ENCODE data around the gene UNC5B. TPM values are rescaled to one million over a fixed set of nuclear protein-coding genes. Genes with fewer than 3 reads are reported as not detected.

Gene UNC5B
- total RNA-seq, 2 donors from 2014 or later = 10.4 to 11.2 TPM

GRCh38 chr10:71307469-71308085, 95.2 kb downstream of the UNC5B start:
- intact Hi-C loops (cut with DNase I) = no loop called here
- Histone ChIP-seq H3K4me3 (no peak overlapping the region), H3K36me3 (replicated peaks in 1 of 2; ENCODE audit: insufficient read depth in 1 of 2, low read depth in 2 of 2) (no peaks in the 10 kb centered on the region), H3K4me1 (no peaks in the 10 kb centered on the region), H3K9me3 (no peaks in the 10 kb centered on the region), H3K27me3 (no peaks in the 10 kb centered on the region), H3K27ac (no peak overlapping the region)
- 56 to 71% methylated on average over 4 to 8 of the region's 8 CpGs for WGBS, 2 donors
- TF ChIP-seq POLR2A (IDR thresholded peaks at IDR 0.05) (no peak), CTCF (IDR thresholded peaks at IDR 0.05) (no peak)
- ATAC-seq (no peak), DNase-seq (no peak)

- WGBS, 2 donors = 69 to 83% methylated on average over 2 of the region's 2 CpGs
- TF ChIP-seq CTCF (IDR thresholded peaks at IDR 0.05) (no peak), POLR2A (IDR thresholded peaks at IDR 0.05) (no peak)
- Histone ChIP-seq H3K9me3 (no peaks in the 10 kb centered on the region), H3K27me3 (no peaks in the 10 kb centered on the region), H3K4me1 (no peaks in the 10 kb centered on the region), H3K27ac (no peak overlapping the region), H3K36me3 (replicated peaks in 1 of 2; ENCODE audit: insufficient read depth in 1 of 2, low read depth in 2 of 2) (no peaks in the 10 kb centered on the region), H3K4me3 (no peak overlapping the region)
- ATAC-seq (no peak), DNase-seq (no peak)
- intact Hi-C loops (cut with DNase I) = no loop called here
Measured at GRCh38 chr10:71308244-71308643, 95.9 kb downstream of the UNC5B start.

DNA sequence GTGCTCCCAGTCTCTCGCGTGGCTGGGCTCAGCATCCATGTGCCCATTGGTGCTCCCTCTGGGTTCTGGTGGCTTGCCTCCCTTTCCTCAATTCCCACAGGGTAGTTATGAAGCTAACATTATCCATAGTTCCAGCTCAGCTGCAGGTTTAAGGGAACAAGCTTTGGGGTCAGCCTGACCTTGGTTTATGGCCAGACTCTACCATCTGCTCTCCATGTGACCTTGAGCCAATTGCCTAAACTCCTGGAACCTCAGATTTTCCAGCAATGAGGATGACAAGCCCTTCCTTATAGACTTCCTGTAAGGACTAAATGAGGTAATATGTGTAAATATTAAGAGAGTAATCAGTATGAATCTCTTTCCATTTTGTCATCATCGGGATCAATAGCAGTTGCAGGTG, 96.6 kb downstream of the UNC5B start:
- H3K27ac ChIP-seq = no peak overlapping the region
- TF ChIP-seq CTCF (IDR thresholded peaks at IDR 0.05) (no peak), POLR2A (IDR thresholded peaks at IDR 0.05) (no peak)
- H3K36me3 ChIP-seq (replicated peaks in 1 of 2; ENCODE audit: insufficient read depth in 1 of 2, low read depth in 2 of 2) = no peaks in the 10 kb centered on the region
- intact Hi-C loops (cut with DNase I) = no loop called here
- H3K27me3 ChIP-seq = no peaks in the 10 kb centered on the region
- WGBS, 2 donors = 44 to 59% methylated on average over 3 of the region's 3 CpGs
- DNase-seq = no peak
- no peaks in the 10 kb centered on the region for H3K9me3 ChIP-seq
- H3K4me3 ChIP-seq = no peak overlapping the region
- peaks cover under 1% of the 10 kb centered on the region for H3K4me1 ChIP-seq
- no peak for ATAC-seq

GRCh38 chr10:71309919-71310318, 97.5 kb downstream of the UNC5B start:
- no peak for DNase-seq
- no peaks in the 10 kb centered on the region for H3K27me3 ChIP-seq
- no peaks in the 10 kb centered on the region for H3K9me3 ChIP-seq
- ATAC-seq = no peak
- H3K36me3 ChIP-seq (replicated peaks in 1 of 2; ENCODE audit: insufficient read depth in 1 of 2, low read depth in 2 of 2) = no peaks in the 10 kb centered on the region
- no peak overlapping the region for H3K4me3 ChIP-seq
- H3K27ac ChIP-seq = no peak overlapping the region
- peaks cover 3% of the 10 kb centered on the region for H3K4me1 ChIP-seq
- 47 to 51% methylated on average over 3 of the region's 3 CpGs for WGBS, 2 donors
- intact Hi-C loops (cut with DNase I) = loop anchor here (5.0 kb wide), 1 partner anchor 262 kb away; no protein-coding TSS in a partner anchor
- TF ChIP-seq CTCF (IDR thresholded peaks at IDR 0.05) (no peak), POLR2A (IDR thresholded peaks at IDR 0.05) (no peak)

GRCh38 chr10:71312220-71312619, 99.8 kb downstream of the UNC5B start:
- WGBS, 2 donors = 33 to 38% methylated on average over 1 of the region's 1 CpG
- peaks cover 3% of the 10 kb centered on the region for H3K4me1 ChIP-seq
- no peak overlapping the region for H3K4me3 ChIP-seq
- DNase-seq (no peak), ATAC-seq (no peak)
- no peaks in the 10 kb centered on the region for H3K27me3 ChIP-seq
- H3K9me3 ChIP-seq = no peaks in the 10 kb centered on the region
- H3K27ac ChIP-seq = no peak overlapping the region
- H3K36me3 ChIP-seq (replicated peaks in 1 of 2; ENCODE audit: insufficient read depth in 1 of 2, low read depth in 2 of 2) = no peaks in the 10 kb centered on the region
- intact Hi-C loops (cut with DNase I) = loop anchor here (5.0 kb wide), 1 partner anchor 260 kb away; no protein-coding TSS in a partner anchor
- TF ChIP-seq POLR2A (IDR thresholded peaks at IDR 0.05) (no peak), CTCF (IDR thresholded peaks at IDR 0.05) (no peak)
